ENCODE measurements around the gene C13orf42. TPM values are rescaled to one million over a fixed set of nuclear protein-coding genes. Genes with fewer than 3 reads are reported as not detected.

C13orf42 gene
- total RNA-seq, 1 experiment from 2014 or later: 8.2 TPM

DNA sequence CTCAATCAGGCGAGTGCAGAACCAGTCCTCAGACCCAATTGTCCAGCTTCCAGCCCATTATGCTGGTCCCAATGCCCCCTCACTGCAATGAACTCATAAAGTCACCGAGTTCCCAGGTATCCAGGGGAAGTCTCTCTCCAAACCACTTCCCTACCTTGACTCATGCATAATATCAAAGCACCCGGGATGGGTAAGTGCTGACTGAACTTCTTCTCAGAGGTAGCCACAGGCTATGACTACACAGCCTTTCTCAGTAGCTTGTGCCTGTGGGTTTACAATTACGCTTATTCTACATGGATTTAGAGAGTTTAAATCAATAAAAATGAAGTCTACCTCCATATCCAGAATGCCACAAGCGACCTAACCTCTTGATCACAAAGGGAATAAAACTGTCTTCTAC, 1.7 kb upstream of the C13orf42 start:
- no peaks in the 10 kb centered on the region for H3K4me1 Mint-ChIP-seq
- no peak overlapping the region for H3K27ac Mint-ChIP-seq
- ChIA-PET CTCF (interaction anchor here (1.0 to 3.0 kb wide), 3 partner anchors 10 to 69 kb away, joined by 3 to 13 read pairs (median 3); no protein-coding TSS in a partner anchor), POLR2A (no interaction called here)
- H3K4me3 Mint-ChIP-seq: no peak overlapping the region
- DNase-seq (ENCODE audit: low spot score) (no peak), ATAC-seq (no peak)
- peaks cover 11% of the 10 kb centered on the region for H3K36me3 Mint-ChIP-seq
- peaks cover 14% of the 10 kb centered on the region for H3K9me3 Mint-ChIP-seq
- H3K27me3 Mint-ChIP-seq (ENCODE audit: low read depth): peaks cover 1% of the 10 kb centered on the region; the same call in 1 of the 2 replicates
- no peak for TF ChIP-seq FOXK1 (CRISPR knock-in tag; IDR thresholded peaks at IDR 0.05)
- TF ChIP-seq, protein P1, sequence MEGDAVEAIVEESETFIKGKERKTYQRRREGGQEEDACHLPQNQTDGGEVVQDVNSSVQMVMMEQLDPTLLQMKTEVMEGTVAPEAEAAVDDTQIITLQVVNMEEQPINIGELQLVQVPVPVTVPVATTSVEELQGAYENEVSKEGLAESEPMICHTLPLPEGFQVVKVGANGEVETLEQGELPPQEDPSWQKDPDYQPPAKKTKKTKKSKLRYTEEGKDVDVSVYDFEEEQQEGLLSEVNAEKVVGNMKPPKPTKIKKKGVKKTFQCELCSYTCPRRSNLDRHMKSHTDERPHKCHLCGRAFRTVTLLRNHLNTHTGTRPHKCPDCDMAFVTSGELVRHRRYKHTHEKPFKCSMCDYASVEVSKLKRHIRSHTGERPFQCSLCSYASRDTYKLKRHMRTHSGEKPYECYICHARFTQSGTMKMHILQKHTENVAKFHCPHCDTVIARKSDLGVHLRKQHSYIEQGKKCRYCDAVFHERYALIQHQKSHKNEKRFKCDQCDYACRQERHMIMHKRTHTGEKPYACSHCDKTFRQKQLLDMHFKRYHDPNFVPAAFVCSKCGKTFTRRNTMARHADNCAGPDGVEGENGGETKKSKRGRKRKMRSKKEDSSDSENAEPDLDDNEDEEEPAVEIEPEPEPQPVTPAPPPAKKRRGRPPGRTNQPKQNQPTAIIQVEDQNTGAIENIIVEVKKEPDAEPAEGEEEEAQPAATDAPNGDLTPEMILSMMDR (IDR thresholded peaks at IDR 0.05): no peak
- no peak for TF ChIP-seq PRRX2 (CRISPR knock-in tag; IDR thresholded peaks at IDR 0.05)
- TF ChIP-seq CREM (CRISPR knock-in tag; IDR thresholded peaks at IDR 0.05): no peak
- TF ChIP-seq ZNF317 (CRISPR knock-in tag; IDR thresholded peaks at IDR 0.05; ENCODE audit: borderline replicate concordance, low read depth): no peak
- no peak for TF ChIP-seq SP1 (CRISPR knock-in tag; conservative IDR thresholded peaks at IDR 0.05)
- no peak for TF ChIP-seq JUN (CRISPR knock-in tag; IDR thresholded peaks at IDR 0.05)
- TF ChIP-seq NR2C2 (CRISPR knock-in tag; IDR thresholded peaks at IDR 0.05): no peak
- TF ChIP-seq, protein P2, sequence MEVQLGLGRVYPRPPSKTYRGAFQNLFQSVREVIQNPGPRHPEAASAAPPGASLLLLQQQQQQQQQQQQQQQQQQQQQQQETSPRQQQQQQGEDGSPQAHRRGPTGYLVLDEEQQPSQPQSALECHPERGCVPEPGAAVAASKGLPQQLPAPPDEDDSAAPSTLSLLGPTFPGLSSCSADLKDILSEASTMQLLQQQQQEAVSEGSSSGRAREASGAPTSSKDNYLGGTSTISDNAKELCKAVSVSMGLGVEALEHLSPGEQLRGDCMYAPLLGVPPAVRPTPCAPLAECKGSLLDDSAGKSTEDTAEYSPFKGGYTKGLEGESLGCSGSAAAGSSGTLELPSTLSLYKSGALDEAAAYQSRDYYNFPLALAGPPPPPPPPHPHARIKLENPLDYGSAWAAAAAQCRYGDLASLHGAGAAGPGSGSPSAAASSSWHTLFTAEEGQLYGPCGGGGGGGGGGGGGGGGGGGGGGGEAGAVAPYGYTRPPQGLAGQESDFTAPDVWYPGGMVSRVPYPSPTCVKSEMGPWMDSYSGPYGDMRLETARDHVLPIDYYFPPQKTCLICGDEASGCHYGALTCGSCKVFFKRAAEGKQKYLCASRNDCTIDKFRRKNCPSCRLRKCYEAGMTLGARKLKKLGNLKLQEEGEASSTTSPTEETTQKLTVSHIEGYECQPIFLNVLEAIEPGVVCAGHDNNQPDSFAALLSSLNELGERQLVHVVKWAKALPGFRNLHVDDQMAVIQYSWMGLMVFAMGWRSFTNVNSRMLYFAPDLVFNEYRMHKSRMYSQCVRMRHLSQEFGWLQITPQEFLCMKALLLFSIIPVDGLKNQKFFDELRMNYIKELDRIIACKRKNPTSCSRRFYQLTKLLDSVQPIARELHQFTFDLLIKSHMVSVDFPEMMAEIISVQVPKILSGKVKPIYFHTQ (CRISPR knock-in tag; IDR thresholded peaks at IDR 0.05): no peak

DNA sequence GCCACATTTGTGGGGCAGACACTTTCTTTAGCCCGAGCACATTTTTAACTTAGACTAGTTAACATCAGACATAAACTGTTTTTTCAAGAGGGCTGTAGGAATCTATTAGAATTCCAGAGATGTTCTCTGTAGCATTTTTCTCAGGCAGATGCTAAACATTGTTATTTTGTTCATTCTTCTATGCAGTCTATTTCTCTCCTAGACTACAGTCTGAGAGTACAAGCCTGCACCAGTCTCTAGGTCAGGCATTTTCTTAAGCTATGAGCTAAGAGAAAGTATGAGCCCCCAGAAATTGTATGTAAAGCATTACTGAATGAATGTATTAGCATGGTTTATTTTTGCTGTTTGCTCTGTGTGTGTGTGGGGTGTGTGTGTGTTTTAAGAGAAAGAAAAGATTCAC, 923 bp upstream of the C13orf42 start:
- H3K4me3 Mint-ChIP-seq: no peak overlapping the region
- no peak overlapping the region for H3K27ac Mint-ChIP-seq
- DNase-seq (ENCODE audit: low spot score): no peak
- H3K9me3 Mint-ChIP-seq: peaks cover 7% of the 10 kb centered on the region; the same call in 1 of the 2 replicates
- no peaks in the 10 kb centered on the region for H3K4me1 Mint-ChIP-seq
- POLR2A ChIA-PET: no interaction called here
- H3K36me3 Mint-ChIP-seq: 0 out of 2 replicates have a peak, but pooled peaks cover 3% of the 10 kb centered on the region
- CTCF ChIA-PET: interaction anchor here (1.0 to 3.0 kb wide), 3 partner anchors 9 to 134 kb away, joined by 3 to 13 read pairs (median 5); no protein-coding TSS in a partner anchor
- no peaks in the 10 kb centered on the region for H3K27me3 Mint-ChIP-seq (ENCODE audit: low read depth)
- no peak for ATAC-seq
- no peak for TF ChIP-seq ZNF671 (CRISPR knock-in tag; IDR thresholded peaks at IDR 0.05)
- TF ChIP-seq KAT7 (CRISPR knock-in tag; IDR thresholded peaks at IDR 0.05; ENCODE audit: borderline replicate concordance): no peak
- no peak for TF ChIP-seq FOXK1 (CRISPR knock-in tag; IDR thresholded peaks at IDR 0.05)
- no peak for TF ChIP-seq ZNF532 (CRISPR knock-in tag; IDR thresholded peaks at IDR 0.05; ENCODE audit: borderline replicate concordance)
- TF ChIP-seq, protein P3, sequence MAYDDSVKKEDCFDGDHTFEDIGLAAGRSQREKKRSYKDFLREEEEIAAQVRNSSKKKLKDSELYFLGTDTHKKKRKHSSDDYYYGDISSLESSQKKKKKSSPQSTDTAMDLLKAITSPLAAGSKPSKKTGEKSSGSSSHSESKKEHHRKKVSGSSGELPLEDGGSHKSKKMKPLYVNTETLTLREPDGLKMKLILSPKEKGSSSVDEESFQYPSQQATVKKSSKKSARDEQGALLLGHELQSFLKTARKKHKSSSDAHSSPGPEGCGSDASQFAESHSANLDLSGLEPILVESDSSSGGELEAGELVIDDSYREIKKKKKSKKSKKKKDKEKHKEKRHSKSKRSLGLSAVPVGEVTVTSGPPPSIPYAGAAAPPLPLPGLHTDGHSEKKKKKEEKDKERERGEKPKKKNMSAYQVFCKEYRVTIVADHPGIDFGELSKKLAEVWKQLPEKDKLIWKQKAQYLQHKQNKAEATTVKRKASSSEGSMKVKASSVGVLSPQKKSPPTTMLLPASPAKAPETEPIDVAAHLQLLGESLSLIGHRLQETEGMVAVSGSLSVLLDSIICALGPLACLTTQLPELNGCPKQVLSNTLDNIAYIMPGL (CRISPR knock-in tag; IDR thresholded peaks at IDR 0.05): no peak
- TF ChIP-seq, protein P4, sequence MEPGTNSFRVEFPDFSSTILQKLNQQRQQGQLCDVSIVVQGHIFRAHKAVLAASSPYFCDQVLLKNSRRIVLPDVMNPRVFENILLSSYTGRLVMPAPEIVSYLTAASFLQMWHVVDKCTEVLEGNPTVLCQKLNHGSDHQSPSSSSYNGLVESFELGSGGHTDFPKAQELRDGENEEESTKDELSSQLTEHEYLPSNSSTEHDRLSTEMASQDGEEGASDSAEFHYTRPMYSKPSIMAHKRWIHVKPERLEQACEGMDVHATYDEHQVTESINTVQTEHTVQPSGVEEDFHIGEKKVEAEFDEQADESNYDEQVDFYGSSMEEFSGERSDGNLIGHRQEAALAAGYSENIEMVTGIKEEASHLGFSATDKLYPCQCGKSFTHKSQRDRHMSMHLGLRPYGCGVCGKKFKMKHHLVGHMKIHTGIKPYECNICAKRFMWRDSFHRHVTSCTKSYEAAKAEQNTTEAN (CRISPR knock-in tag; IDR thresholded peaks at IDR 0.05): no peak
- no peak for TF ChIP-seq NFE2L1 (CRISPR knock-in tag; IDR thresholded peaks at IDR 0.05)
- TF ChIP-seq, protein P5, sequence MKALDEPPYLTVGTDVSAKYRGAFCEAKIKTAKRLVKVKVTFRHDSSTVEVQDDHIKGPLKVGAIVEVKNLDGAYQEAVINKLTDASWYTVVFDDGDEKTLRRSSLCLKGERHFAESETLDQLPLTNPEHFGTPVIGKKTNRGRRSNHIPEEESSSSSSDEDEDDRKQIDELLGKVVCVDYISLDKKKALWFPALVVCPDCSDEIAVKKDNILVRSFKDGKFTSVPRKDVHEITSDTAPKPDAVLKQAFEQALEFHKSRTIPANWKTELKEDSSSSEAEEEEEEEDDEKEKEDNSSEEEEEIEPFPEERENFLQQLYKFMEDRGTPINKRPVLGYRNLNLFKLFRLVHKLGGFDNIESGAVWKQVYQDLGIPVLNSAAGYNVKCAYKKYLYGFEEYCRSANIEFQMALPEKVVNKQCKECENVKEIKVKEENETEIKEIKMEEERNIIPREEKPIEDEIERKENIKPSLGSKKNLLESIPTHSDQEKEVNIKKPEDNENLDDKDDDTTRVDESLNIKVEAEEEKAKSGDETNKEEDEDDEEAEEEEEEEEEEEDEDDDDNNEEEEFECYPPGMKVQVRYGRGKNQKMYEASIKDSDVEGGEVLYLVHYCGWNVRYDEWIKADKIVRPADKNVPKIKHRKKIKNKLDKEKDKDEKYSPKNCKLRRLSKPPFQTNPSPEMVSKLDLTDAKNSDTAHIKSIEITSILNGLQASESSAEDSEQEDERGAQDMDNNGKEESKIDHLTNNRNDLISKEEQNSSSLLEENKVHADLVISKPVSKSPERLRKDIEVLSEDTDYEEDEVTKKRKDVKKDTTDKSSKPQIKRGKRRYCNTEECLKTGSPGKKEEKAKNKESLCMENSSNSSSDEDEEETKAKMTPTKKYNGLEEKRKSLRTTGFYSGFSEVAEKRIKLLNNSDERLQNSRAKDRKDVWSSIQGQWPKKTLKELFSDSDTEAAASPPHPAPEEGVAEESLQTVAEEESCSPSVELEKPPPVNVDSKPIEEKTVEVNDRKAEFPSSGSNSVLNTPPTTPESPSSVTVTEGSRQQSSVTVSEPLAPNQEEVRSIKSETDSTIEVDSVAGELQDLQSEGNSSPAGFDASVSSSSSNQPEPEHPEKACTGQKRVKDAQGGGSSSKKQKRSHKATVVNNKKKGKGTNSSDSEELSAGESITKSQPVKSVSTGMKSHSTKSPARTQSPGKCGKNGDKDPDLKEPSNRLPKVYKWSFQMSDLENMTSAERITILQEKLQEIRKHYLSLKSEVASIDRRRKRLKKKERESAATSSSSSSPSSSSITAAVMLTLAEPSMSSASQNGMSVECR (CRISPR knock-in tag; IDR thresholded peaks at IDR 0.05; ENCODE audit: borderline replicate concordance): no peak
- no peak for TF ChIP-seq ZNF423 (CRISPR knock-in tag; IDR thresholded peaks at IDR 0.05)
- TF ChIP-seq, protein P6, sequence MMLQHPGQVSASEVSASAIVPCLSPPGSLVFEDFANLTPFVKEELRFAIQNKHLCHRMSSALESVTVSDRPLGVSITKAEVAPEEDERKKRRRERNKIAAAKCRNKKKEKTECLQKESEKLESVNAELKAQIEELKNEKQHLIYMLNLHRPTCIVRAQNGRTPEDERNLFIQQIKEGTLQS (CRISPR knock-in tag; conservative IDR thresholded peaks at IDR 0.05): no peak
- TF ChIP-seq ZNF219 (CRISPR knock-in tag; IDR thresholded peaks at IDR 0.05; ENCODE audit: borderline replicate concordance): no peak

Measured in WTC11 (cell line).